H9 (cell line): ENCODE results near the gene DPYD. TPM values are rescaled to one million over a fixed set of nuclear protein-coding genes. Genes with fewer than 3 reads are reported as not detected.

Experiments
- DNase-seq: peaks from one replicate; pipeline ENCODE4 v3.0.0-alpha.2; 2017
- H2AFZ ChIP-seq: one replicate; pipeline ENCODE4 v1.6.1; 2013; ENCODE audit warnings: mild to moderate bottlenecking, low read length, control low read depth, moderate library complexity
- H2AK5ac ChIP-seq: 2 replicates; pipeline ENCODE4 v1.6.1; 2013; ENCODE audit warnings: low read length, control low read depth, mixed read lengths; ENCODE audit not compliant: insufficient read length
- H2BK120ac ChIP-seq: one replicate; pipeline ENCODE4 v1.6.1; 2013; ENCODE audit warnings: low read depth, mild to moderate bottlenecking, low read length, control low read depth, inconsistent platforms; ENCODE audit not compliant: poor library complexity, severe bottlenecking
- H2BK12ac ChIP-seq: 2 replicates; pipeline ENCODE4 v1.6.1; 2013; ENCODE audit warnings: low read length, control low read depth, mixed read lengths, low read depth; ENCODE audit not compliant: insufficient read length
- H2BK15ac ChIP-seq: 2 replicates; pipeline ENCODE4 v1.6.1; 2013; ENCODE audit warnings: low read depth, low read length, control low read depth
- H2BK20ac ChIP-seq: one replicate; pipeline ENCODE4 v1.6.1; 2013; ENCODE audit warnings: low read depth, mild to moderate bottlenecking, low read length, control low read depth, inconsistent platforms; ENCODE audit not compliant: poor library complexity, severe bottlenecking
- H2BK5ac ChIP-seq: 2 replicates; pipeline ENCODE4 v1.6.1; 2013; ENCODE audit warnings: low read length, control low read depth, mixed read lengths; ENCODE audit not compliant: insufficient read length
- H3K14ac ChIP-seq: 2 replicates; pipeline ENCODE4 v1.6.1; 2013; ENCODE audit warnings: low read length, control low read depth; ENCODE audit not compliant: insufficient read depth
- H3K18ac ChIP-seq: 2 replicates; pipeline ENCODE4 v1.6.1; 2013; ENCODE audit warnings: low read depth, mild to moderate bottlenecking, mixed read lengths, low read length, control low read depth; ENCODE audit not compliant: insufficient read length
- H3K23ac ChIP-seq: 2 replicates; pipeline ENCODE4 v1.6.1; 2013; ENCODE audit warnings: low read length, control low read depth, mixed read lengths, low read depth; ENCODE audit not compliant: insufficient read length
- H3K23me2 ChIP-seq: 2 replicates; pipeline ENCODE4 v1.6.1; 2013; ENCODE audit warnings: low read depth, mild to moderate bottlenecking, mixed read lengths, low read length, control low read depth; ENCODE audit not compliant: insufficient read length, poor library complexity, severe bottlenecking
- H3K27ac ChIP-seq: 2 replicates; pipeline ENCODE4 v1.5.1; 2013; ENCODE audit warnings: low read length, control low read depth, mixed read lengths, low read depth; ENCODE audit not compliant: insufficient read length
- H3K27me3 ChIP-seq: 2 replicates; pipeline ENCODE4 v1.6.1; 2013; ENCODE audit warnings: low read length, control low read depth, inconsistent platforms; ENCODE audit not compliant: insufficient read depth
- H3K4ac ChIP-seq: 2 replicates; pipeline ENCODE4 v1.6.1; 2013; ENCODE audit warnings: low read depth, mild to moderate bottlenecking, control low read depth, inconsistent platforms, low read length, moderate library complexity
- H3K4me1 ChIP-seq: 2 replicates; pipeline ENCODE4 v1.6.1; 2013; ENCODE audit warnings: low read length, control low read depth, inconsistent platforms; ENCODE audit not compliant: insufficient read depth
- H3K4me2 ChIP-seq: 2 replicates; pipeline ENCODE4 v1.6.1; 2013; ENCODE audit warnings: low read length, control low read depth, mixed read lengths; ENCODE audit not compliant: insufficient read length, insufficient read depth
- H3K56ac ChIP-seq: 2 replicates; pipeline ENCODE4 v1.6.1; 2013; ENCODE audit warnings: low read depth, mild to moderate bottlenecking, mixed read lengths, low read length, control low read depth; ENCODE audit not compliant: insufficient read length
- H3K79me1 ChIP-seq: 2 replicates; pipeline ENCODE4 v1.6.1; 2013; ENCODE audit warnings: low read depth, mild to moderate bottlenecking, moderate library complexity, low read length, control low read depth, inconsistent platforms; ENCODE audit not compliant: insufficient read depth, poor library complexity, severe bottlenecking
- H3K79me2 ChIP-seq: 2 replicates; pipeline ENCODE4 v1.6.1; 2013; ENCODE audit warnings: low read length, control low read depth, inconsistent platforms; ENCODE audit not compliant: insufficient read depth
- H3K9ac ChIP-seq: 2 replicates; pipeline ENCODE4 v1.6.1; 2013; ENCODE audit warnings: low read length, control low read depth, mixed read lengths; ENCODE audit not compliant: insufficient read length; ENCODE audit errors: extremely low read depth
- H3K9me3 ChIP-seq: one replicate; pipeline ENCODE4 v1.6.1; 2013; ENCODE audit warnings: low read depth, low read length, inconsistent platforms; ENCODE audit not compliant: control insufficient read depth
- H3T11ph ChIP-seq: one replicate; pipeline ENCODE4 v1.6.1; 2013; ENCODE audit warnings: mild to moderate bottlenecking, low read length, control low read depth, inconsistent platforms
- H4K20me1 ChIP-seq: one replicate; pipeline ENCODE4 v1.6.1; 2013; ENCODE audit not compliant: control insufficient read depth, insufficient read length, insufficient read depth
- H4K5ac ChIP-seq: 2 replicates; pipeline ENCODE4 v1.6.1; 2013; ENCODE audit warnings: low read depth, mild to moderate bottlenecking, mixed read lengths, low read length, control low read depth; ENCODE audit not compliant: insufficient read length
- H4K8ac ChIP-seq: replicated peaks from 2 replicates; pipeline ENCODE4 v1.6.1; 2013; ENCODE audit warnings: low read length, control low read depth, mixed read lengths, low read depth; ENCODE audit not compliant: insufficient read length
- H4K91ac ChIP-seq: 2 replicates; pipeline ENCODE4 v1.6.1; 2013; ENCODE audit warnings: low read depth, mild to moderate bottlenecking, moderate library complexity, mixed read lengths, low read length, control low read depth; ENCODE audit not compliant: insufficient read length
- H3K27ac Mint-ChIP-seq, 3 experiments: 2 replicates in 2 of 3; 3 replicates in 1 of 3; pipeline ENCODE4 v1.8.0; 2020 to 2021; ENCODE audit warnings: mixed read lengths in 3 of 3, mild to moderate bottlenecking in 1 of 3, moderate library complexity in 1 of 3
- H3K27me3 Mint-ChIP-seq: 2 replicates; pipeline ENCODE4 v1.8.0; 2021; ENCODE audit warnings: low read depth, mild to moderate bottlenecking, moderate library complexity, mixed read lengths
- H3K36me3 Mint-ChIP-seq, 3 experiments: 2 replicates in 2 of 3; 3 replicates in 1 of 3; pipeline ENCODE4 v1.8.0; 2020 to 2021; ENCODE audit warnings: low read depth in 3 of 3, mixed read lengths in 3 of 3; ENCODE audit not compliant: insufficient read depth in 1 of 3
- H3K4me1 Mint-ChIP-seq, 2 experiments: 2 replicates each; pipeline ENCODE4 v1.8.0; 2020; ENCODE audit warnings: mixed read lengths in 2 of 2
- H3K4me3 Mint-ChIP-seq, 2 experiments: 2 replicates in 1 of 2; 3 replicates in 1 of 2; pipeline ENCODE4 v1.8.0; 2020 to 2021; ENCODE audit warnings: mild to moderate bottlenecking in 2 of 2, mixed read lengths in 2 of 2, moderate library complexity in 1 of 2
- H3K9me3 Mint-ChIP-seq, 2 experiments: 2 replicates in 1 of 2; 3 replicates in 1 of 2; pipeline ENCODE4 v1.8.0; 2020; ENCODE audit warnings: mild to moderate bottlenecking in 2 of 2, mixed read lengths in 2 of 2, moderate library complexity in 1 of 2
- WGBS: extraction: QIAGEN DNeasy Blood & Tissue Kit; methylation state at CpG from one replicate; pipeline ENCODE4 v1.1.7; 2013; ENCODE audit warnings: missing lambda C conversion rate, low lambda C conversion rate, mixed read lengths; ENCODE audit not compliant: insufficient read length; ENCODE audit errors: extremely low coverage; 5-methylcytosine and 5-hydroxymethylcytosine counted together
- total RNA-seq: library from RNA; stranded (reverse); gene quantifications from 2 replicates; pipeline ENCODE4 v1.2.1, GENCODE V29; 2021
- TF ChIP-seq, protein P1 (sequence below): fragments of 200-600 bp; sonication (generic); conservative IDR thresholded peaks from 3 replicates; pipeline ENCODE4 v1.8.0; 2021; ENCODE audit warnings: antibody characterized with exemption, mild to moderate bottlenecking

DPYD gene
- total RNA-seq, 1 experiment from 2014 or later = 0.37 TPM

DNA sequence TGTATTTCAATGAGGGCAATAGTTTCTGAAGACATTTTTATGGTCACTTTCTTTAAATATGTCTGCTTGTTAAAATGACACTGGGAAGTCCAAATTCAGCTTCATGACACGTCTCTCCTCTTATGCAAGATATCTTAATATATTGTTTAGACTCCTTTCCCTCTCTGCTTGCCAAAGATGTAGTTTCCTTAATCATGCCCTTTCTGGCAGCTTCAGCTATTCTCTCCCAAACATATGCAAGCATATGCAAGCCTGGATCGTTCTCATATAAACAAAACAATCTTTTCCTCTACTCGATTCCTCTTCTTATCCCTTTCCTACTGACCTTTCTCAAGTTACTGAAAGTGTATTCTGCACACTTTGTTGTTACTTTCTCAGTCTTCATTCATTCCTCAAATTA lies 827.1 kb downstream of the DPYD start:
- DNase-seq = no peak
- Histone ChIP-seq H4K20me1 (no peaks in the 10 kb centered on the region), H2BK12ac (no peak overlapping the region), H3K27me3 (no peaks in the 10 kb centered on the region), H3K79me2 (no peaks in the 10 kb centered on the region), H2AFZ (no peak overlapping the region), H3K79me1 (no peaks in the 10 kb centered on the region), H2AK5ac (no peak overlapping the region), H3K9me3 (no peaks in the 10 kb centered on the region), H4K8ac (no peak overlapping the region), H3K56ac (no peak overlapping the region), H3K23ac (no peak overlapping the region), H2BK20ac (no peak overlapping the region), H3K14ac (no peak overlapping the region), H2BK120ac (no peak overlapping the region), H2BK5ac (no peak overlapping the region), H3K23me2 (no peaks in the 10 kb centered on the region), H3K4ac (no peak overlapping the region), H4K91ac (no peak overlapping the region), H3K9ac (no peak overlapping the region), H3K27ac (no peak overlapping the region), H3K18ac (no peak overlapping the region), H3K4me2 (no peak overlapping the region), H3K4me1 (peaks cover 2% of the 10 kb centered on the region; the same call in 1 of the 2 replicates), H2BK15ac (no peak overlapping the region), H3T11ph (no peak overlapping the region), H4K5ac (no peak overlapping the region)
- H3K36me3 Mint-ChIP-seq = peaks cover 0 to 6% (median 2%) of the 10 kb centered on the region in 3 experiments; a peak in 2 of 7 replicates
- peaks cover 2 to 3% of the 10 kb centered on the region in 2 experiments; a peak in 3 of 5 replicates for H3K9me3 Mint-ChIP-seq
- TF ChIP-seq, protein P1, sequence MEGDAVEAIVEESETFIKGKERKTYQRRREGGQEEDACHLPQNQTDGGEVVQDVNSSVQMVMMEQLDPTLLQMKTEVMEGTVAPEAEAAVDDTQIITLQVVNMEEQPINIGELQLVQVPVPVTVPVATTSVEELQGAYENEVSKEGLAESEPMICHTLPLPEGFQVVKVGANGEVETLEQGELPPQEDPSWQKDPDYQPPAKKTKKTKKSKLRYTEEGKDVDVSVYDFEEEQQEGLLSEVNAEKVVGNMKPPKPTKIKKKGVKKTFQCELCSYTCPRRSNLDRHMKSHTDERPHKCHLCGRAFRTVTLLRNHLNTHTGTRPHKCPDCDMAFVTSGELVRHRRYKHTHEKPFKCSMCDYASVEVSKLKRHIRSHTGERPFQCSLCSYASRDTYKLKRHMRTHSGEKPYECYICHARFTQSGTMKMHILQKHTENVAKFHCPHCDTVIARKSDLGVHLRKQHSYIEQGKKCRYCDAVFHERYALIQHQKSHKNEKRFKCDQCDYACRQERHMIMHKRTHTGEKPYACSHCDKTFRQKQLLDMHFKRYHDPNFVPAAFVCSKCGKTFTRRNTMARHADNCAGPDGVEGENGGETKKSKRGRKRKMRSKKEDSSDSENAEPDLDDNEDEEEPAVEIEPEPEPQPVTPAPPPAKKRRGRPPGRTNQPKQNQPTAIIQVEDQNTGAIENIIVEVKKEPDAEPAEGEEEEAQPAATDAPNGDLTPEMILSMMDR = no peak
- 100% methylated on average over 1 of the region's 3 CpGs for WGBS
- peaks cover 0 to 4% of the 10 kb centered on the region in 2 experiments; a peak in 1 of 4 replicates for H3K4me1 Mint-ChIP-seq
- no peaks in the 10 kb centered on the region for H3K27me3 Mint-ChIP-seq
- H3K4me3 Mint-ChIP-seq = no peak overlapping the region
- H3K27ac Mint-ChIP-seq = no peak overlapping the region
